HG03108 (cell line): ENCODE data around the gene SCN11A.

Experiments used
- ATAC-seq: cut with Tn5 transposase; IDR thresholded peaks from one replicate; pipeline ENCODE4 v1.9.1; 2021; ENCODE audit warnings: moderate library complexity; ENCODE audit not compliant: unreplicated experiment

The SCN11A gene

DNA sequence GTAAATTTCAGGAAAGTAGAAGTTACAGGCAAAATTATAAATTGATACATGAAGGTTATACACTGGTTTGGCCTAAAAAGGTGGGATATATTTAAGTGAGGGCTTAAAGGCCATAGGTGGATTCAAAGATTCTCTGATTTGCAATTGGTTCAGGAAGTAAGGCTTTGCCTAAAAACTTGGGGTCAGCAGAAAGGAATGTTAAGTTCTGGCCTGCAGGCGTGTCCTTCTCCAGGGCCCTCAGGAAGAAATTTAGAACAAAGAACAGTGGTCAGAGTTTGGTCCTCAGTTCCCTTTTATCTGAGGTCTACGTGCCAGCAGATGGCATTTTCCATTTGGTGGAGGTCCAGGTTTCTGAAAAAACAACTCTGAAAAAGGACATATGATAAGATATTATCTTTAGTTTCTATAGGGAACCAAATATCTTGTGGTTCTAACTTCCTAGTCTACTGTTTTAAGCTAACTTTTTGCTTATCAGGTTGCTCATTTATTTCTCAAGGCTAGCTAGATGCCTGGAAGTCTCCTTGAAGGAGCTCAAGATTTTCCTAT, 40.5 kb downstream of the SCN11A start:
- no peak for ATAC-seq

DNA sequence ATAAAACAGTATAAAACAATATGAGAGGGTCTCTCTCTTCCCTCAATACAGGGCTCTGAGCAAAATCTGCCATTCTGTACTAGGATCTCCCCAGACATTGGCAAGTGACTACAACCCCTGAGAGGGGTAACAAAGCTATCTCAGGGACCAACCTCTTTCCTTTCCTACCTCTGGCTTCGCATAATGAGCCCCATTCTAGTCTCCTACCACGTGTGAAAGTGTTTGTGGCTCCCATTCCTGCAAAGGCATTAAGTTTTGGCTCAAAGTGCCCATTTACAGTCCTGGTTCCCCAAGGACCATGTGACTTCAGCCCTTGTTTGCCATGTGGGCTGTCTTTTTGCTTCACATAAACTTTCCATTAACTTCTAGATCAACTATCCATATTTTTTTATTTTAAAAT, 46.4 kb downstream of the SCN11A start:
- ATAC-seq, result no peak
